ENCODE data around the gene ERC2. TPM values are rescaled to one million over a fixed set of nuclear protein-coding genes. Genes with fewer than 3 reads are reported as not detected.

The ERC2 gene
- total RNA-seq, 1 donor from 2014 or later, result 0.99 TPM

- H3K27ac ChIP-seq (replicated peaks), result no peak overlapping the region
- no peak for DNase-seq
Observed at GRCh38 chr3:56089739-56090138, 378.5 kb downstream of the ERC2 start.

GRCh38 chr3:56087451-56088053 is 380.7 kb downstream of the ERC2 start:
- Histone ChIP-seq H3K27ac (replicated peaks) (no peak overlapping the region), H3K36me3 (no peaks in the 10 kb centered on the region), H3K4me3 (no peak overlapping the region), H3K4me1 (no peaks in the 10 kb centered on the region), H3K9me3 (replicated peaks) (no peaks in the 10 kb centered on the region), H3K27me3 (ENCODE audit: low read depth) (no peaks in the 10 kb centered on the region)
- TF ChIP-seq CTCF (IDR thresholded peaks at IDR 0.05; ENCODE audit: borderline replicate concordance), result no peak
- intact Hi-C loops (cut with micrococcal nuclease), result no loop called here
- no peak for DNase-seq

More at GRCh38 chr3:56089739-56090138, 378.5 kb downstream of the ERC2 start:
- intact Hi-C loops (cut with micrococcal nuclease), result no loop called here
- no peak for TF ChIP-seq CTCF (IDR thresholded peaks at IDR 0.05; ENCODE audit: borderline replicate concordance)
- no peaks in the 10 kb centered on the region for H3K36me3 ChIP-seq
- H3K27me3 ChIP-seq (ENCODE audit: low read depth), result no peaks in the 10 kb centered on the region
- no peaks in the 10 kb centered on the region for H3K4me1 ChIP-seq
- no peak overlapping the region for H3K4me3 ChIP-seq
- no peaks in the 10 kb centered on the region for H3K9me3 ChIP-seq (replicated peaks)

- no peak for TF ChIP-seq CTCF (IDR thresholded peaks at IDR 0.05; ENCODE audit: borderline replicate concordance)
Observed at GRCh38 chr3:56086355-56086754, 381.9 kb downstream of the ERC2 start.

GRCh38 chr3:56081246-56081645 is 387.0 kb downstream of the ERC2 start:
- no peak overlapping the region for H3K27ac ChIP-seq (replicated peaks)
- no peak for DNase-seq
- no peak for TF ChIP-seq CTCF (IDR thresholded peaks at IDR 0.05; ENCODE audit: borderline replicate concordance)
- peaks cover 19% of the 10 kb centered on the region for H3K27me3 ChIP-seq (ENCODE audit: low read depth)
- no peaks in the 10 kb centered on the region for H3K4me1 ChIP-seq
- intact Hi-C loops (cut with micrococcal nuclease), result no loop called here
- H3K9me3 ChIP-seq (replicated peaks), result no peaks in the 10 kb centered on the region
- no peaks in the 10 kb centered on the region for H3K36me3 ChIP-seq
- no peak overlapping the region for H3K4me3 ChIP-seq

More at GRCh38 chr3:56086355-56086754, 381.9 kb downstream of the ERC2 start:
- Histone ChIP-seq H3K27me3 (ENCODE audit: low read depth) (no peaks in the 10 kb centered on the region), H3K4me3 (no peak overlapping the region), H3K4me1 (no peaks in the 10 kb centered on the region), H3K36me3 (no peaks in the 10 kb centered on the region), H3K27ac (replicated peaks) (no peak overlapping the region), H3K9me3 (replicated peaks) (no peaks in the 10 kb centered on the region)
- no peak for DNase-seq
- intact Hi-C loops (cut with micrococcal nuclease), result no loop called here

GRCh38 chr3:56076746-56077145 is 391.5 kb downstream of the ERC2 start:
- Histone ChIP-seq H3K36me3 (no peaks in the 10 kb centered on the region), H3K27me3 (ENCODE audit: low read depth) (peaks cover 35% of the 10 kb centered on the region), H3K27ac (replicated peaks) (no peak overlapping the region), H3K4me3 (no peak overlapping the region), H3K4me1 (no peaks in the 10 kb centered on the region), H3K9me3 (replicated peaks) (no peaks in the 10 kb centered on the region)
- intact Hi-C loops (cut with micrococcal nuclease), result no loop called here
- TF ChIP-seq CTCF (IDR thresholded peaks at IDR 0.05; ENCODE audit: borderline replicate concordance), result no peak
- DNase-seq, result no peak
